ENCODE measurements around the gene ASIC2. TPM values are rescaled to one million over a fixed set of nuclear protein-coding genes. Genes with fewer than 3 reads are reported as not detected.

ASIC2 gene
- total RNA-seq, 1 experiment from 2014 or later: 0.74 TPM

DNA sequence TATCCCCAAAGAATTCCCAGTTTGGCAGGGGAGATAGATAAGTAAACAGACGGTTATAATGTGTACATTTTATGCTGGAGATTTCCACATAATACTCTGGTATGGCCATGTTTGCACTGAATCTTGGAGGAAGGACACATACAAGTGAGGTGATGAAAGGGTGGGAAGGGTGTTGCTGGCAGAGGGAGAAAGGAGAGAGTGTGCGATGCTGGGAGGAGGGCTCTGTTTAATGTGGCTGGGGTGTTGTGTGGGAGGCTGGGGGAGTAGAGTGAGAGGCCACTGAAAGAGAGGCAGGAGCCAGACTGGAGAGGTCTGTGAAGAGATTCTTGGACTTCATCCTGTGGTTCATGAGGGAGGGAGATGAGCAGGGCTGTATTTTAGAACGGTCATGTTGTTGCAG lies 213.9 kb downstream of the ASIC2 start:
- no peak overlapping the region for H3K14ac ChIP-seq (ENCODE audit: insufficient read depth, low read length)
- no peak overlapping the region for H3K56ac ChIP-seq (ENCODE audit: insufficient read length, low read depth, low read length)
- no peak overlapping the region for H3T11ph ChIP-seq (ENCODE audit: low read length)
- no peaks in the 10 kb centered on the region for H3K9me3 Mint-ChIP-seq
- H3K4me1 Mint-ChIP-seq: no peaks in the 10 kb centered on the region
- no peak overlapping the region for H2BK12ac ChIP-seq (ENCODE audit: insufficient read length, low read depth, low read length)
- no peaks in the 10 kb centered on the region for H3K79me1 ChIP-seq (ENCODE audit: insufficient read depth, low read depth, low read length, poor library complexity, severe bottlenecking)
- H2BK120ac ChIP-seq (ENCODE audit: low read depth, low read length, poor library complexity, severe bottlenecking): no peak overlapping the region
- DNase-seq: no peak
- H3K4ac ChIP-seq (ENCODE audit: low read depth, low read length): no peak overlapping the region
- H3K4me2 ChIP-seq (ENCODE audit: insufficient read depth, insufficient read length, low read length): no peak overlapping the region
- no peak overlapping the region for H2BK15ac ChIP-seq (ENCODE audit: low read depth, low read length)
- WGBS (ENCODE audit: extremely low coverage, insufficient read length, low lambda C conversion rate): no CpG with 5 or more reads among the region's 3 CpGs
- no peaks in the 10 kb centered on the region for H3K27me3 ChIP-seq (ENCODE audit: insufficient read depth, low read length)
- no peak overlapping the region for H4K5ac ChIP-seq (ENCODE audit: insufficient read length, low read depth, low read length)
- H3K18ac ChIP-seq (ENCODE audit: insufficient read length, low read depth, low read length): no peak overlapping the region
- TF ChIP-seq, protein P1, sequence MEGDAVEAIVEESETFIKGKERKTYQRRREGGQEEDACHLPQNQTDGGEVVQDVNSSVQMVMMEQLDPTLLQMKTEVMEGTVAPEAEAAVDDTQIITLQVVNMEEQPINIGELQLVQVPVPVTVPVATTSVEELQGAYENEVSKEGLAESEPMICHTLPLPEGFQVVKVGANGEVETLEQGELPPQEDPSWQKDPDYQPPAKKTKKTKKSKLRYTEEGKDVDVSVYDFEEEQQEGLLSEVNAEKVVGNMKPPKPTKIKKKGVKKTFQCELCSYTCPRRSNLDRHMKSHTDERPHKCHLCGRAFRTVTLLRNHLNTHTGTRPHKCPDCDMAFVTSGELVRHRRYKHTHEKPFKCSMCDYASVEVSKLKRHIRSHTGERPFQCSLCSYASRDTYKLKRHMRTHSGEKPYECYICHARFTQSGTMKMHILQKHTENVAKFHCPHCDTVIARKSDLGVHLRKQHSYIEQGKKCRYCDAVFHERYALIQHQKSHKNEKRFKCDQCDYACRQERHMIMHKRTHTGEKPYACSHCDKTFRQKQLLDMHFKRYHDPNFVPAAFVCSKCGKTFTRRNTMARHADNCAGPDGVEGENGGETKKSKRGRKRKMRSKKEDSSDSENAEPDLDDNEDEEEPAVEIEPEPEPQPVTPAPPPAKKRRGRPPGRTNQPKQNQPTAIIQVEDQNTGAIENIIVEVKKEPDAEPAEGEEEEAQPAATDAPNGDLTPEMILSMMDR (conservative IDR thresholded peaks at IDR 0.05): no peak
- H2AK5ac ChIP-seq (ENCODE audit: insufficient read length, low read length): no peak overlapping the region
- no peak overlapping the region for H4K91ac ChIP-seq (ENCODE audit: insufficient read length, low read depth, low read length)
- no peak overlapping the region for H3K9ac ChIP-seq (ENCODE audit: extremely low read depth, insufficient read length, low read length)
- no peaks in the 10 kb centered on the region for H3K36me3 Mint-ChIP-seq (ENCODE audit: insufficient read depth in 1 of 3, low read depth in 3 of 3)
- no peaks in the 10 kb centered on the region for H3K4me1 ChIP-seq (ENCODE audit: insufficient read depth, low read length)
- H2AFZ ChIP-seq (ENCODE audit: low read length): no peak overlapping the region
- H4K8ac ChIP-seq (replicated peaks; ENCODE audit: insufficient read length, low read depth, low read length): no peak overlapping the region
- no peaks in the 10 kb centered on the region for H4K20me1 ChIP-seq (ENCODE audit: control insufficient read depth, insufficient read depth, insufficient read length)
- no peak overlapping the region for H3K23ac ChIP-seq (ENCODE audit: insufficient read length, low read depth, low read length)
- no peak overlapping the region for H2BK5ac ChIP-seq (ENCODE audit: insufficient read length, low read length)
- peaks cover 42% of the 10 kb centered on the region for H3K27me3 Mint-ChIP-seq (ENCODE audit: low read depth)
- no peaks in the 10 kb centered on the region for H3K79me2 ChIP-seq (ENCODE audit: insufficient read depth, low read length)
- peak overlapping the region in 1 of 3 experiments; percentile 2; a peak in 1 of 7 replicates for H3K27ac Mint-ChIP-seq
- no peak overlapping the region for H3K4me3 Mint-ChIP-seq
- H3K27ac ChIP-seq (ENCODE audit: insufficient read length, low read depth, low read length): no peak overlapping the region
- no peaks in the 10 kb centered on the region for H3K9me3 ChIP-seq (ENCODE audit: control insufficient read depth, low read depth, low read length)
- no peak overlapping the region for H2BK20ac ChIP-seq (ENCODE audit: low read depth, low read length, poor library complexity, severe bottlenecking)
- no peaks in the 10 kb centered on the region for H3K23me2 ChIP-seq (ENCODE audit: insufficient read length, low read depth, low read length, poor library complexity, severe bottlenecking)

Measured in H9 (cell line).